ENCODE data around the gene FABP3.

- TF ChIP-seq CTCF (IDR thresholded peaks at IDR 0.05) (no peak), POLR2A (IDR thresholded peaks at IDR 0.05) (no peak)
Observed at GRCh38 chr1:31407029-31407626, 34.3 kb upstream of the FABP3 start.
